Measurements from ENCODE around the gene ANXA6. TPM values are rescaled to one million over a fixed set of nuclear protein-coding genes. Genes with fewer than 3 reads are reported as not detected.

The ANXA6 gene
- total RNA-seq, 1 experiment from 2014 or later, result 98.7 TPM

DNA sequence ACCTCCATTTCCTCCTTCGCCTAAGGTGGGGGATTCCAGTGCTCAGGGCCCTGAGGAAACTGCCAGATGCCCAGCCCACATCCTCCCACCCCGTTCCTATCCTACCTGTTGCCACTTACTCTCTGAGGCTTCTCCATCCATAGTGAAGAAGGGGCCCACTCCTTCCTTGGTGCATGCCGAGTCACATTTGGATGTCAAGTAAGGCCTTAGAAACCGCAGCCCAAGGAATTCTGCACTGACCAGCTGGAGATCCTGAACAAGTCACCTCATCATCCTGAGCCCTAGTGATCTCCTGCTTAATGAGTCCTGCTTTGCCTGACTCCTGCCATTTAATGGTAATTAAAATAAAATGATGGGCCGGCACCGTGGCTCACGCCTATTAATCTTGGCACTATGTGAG lies 70.1 kb downstream of the ANXA6 start:
- Histone ChIP-seq H2AK5ac (ENCODE audit: insufficient read length, low read length) (no peak overlapping the region), H3K14ac (ENCODE audit: insufficient read depth, low read length) (no peak overlapping the region), H3K27ac (ENCODE audit: insufficient read length, low read depth, low read length) (no peak overlapping the region), H3K9ac (ENCODE audit: extremely low read depth, insufficient read length, low read length) (no peak overlapping the region), H2BK120ac (ENCODE audit: low read depth, low read length, poor library complexity, severe bottlenecking) (no peak overlapping the region), H4K8ac (replicated peaks; ENCODE audit: insufficient read length, low read depth, low read length) (no peak overlapping the region), H3K18ac (ENCODE audit: insufficient read length, low read depth, low read length) (no peak overlapping the region), H3K4ac (ENCODE audit: low read depth, low read length) (no peak overlapping the region), H3T11ph (ENCODE audit: low read length) (no peak overlapping the region), H3K4me1 (ENCODE audit: insufficient read depth, low read length) (no peaks in the 10 kb centered on the region), H3K79me1 (ENCODE audit: insufficient read depth, low read depth, low read length, poor library complexity, severe bottlenecking) (no peaks in the 10 kb centered on the region), H3K4me2 (ENCODE audit: insufficient read depth, insufficient read length, low read length) (no peak overlapping the region), H2AFZ (ENCODE audit: low read length) (no peak overlapping the region), H2BK20ac (ENCODE audit: low read depth, low read length, poor library complexity, severe bottlenecking) (no peak overlapping the region), H2BK5ac (ENCODE audit: insufficient read length, low read length) (no peak overlapping the region), H3K23me2 (ENCODE audit: insufficient read length, low read depth, low read length, poor library complexity, severe bottlenecking) (no peaks in the 10 kb centered on the region), H4K5ac (ENCODE audit: insufficient read length, low read depth, low read length) (no peak overlapping the region), H3K27me3 (ENCODE audit: insufficient read depth, low read length) (no peaks in the 10 kb centered on the region), H4K20me1 (ENCODE audit: control insufficient read depth, insufficient read depth, insufficient read length) (no peaks in the 10 kb centered on the region), H3K23ac (ENCODE audit: insufficient read length, low read depth, low read length) (no peak overlapping the region), H2BK12ac (ENCODE audit: insufficient read length, low read depth, low read length) (no peak overlapping the region), H3K79me2 (ENCODE audit: insufficient read depth, low read length) (no peaks in the 10 kb centered on the region), H3K56ac (ENCODE audit: insufficient read length, low read depth, low read length) (no peak overlapping the region), H3K9me3 (ENCODE audit: control insufficient read depth, low read depth, low read length) (no peaks in the 10 kb centered on the region), H4K91ac (ENCODE audit: insufficient read length, low read depth, low read length) (no peak overlapping the region), H2BK15ac (ENCODE audit: low read depth, low read length) (no peak overlapping the region)
- H3K4me3 Mint-ChIP-seq, result no peak overlapping the region
- TF ChIP-seq, protein P1, sequence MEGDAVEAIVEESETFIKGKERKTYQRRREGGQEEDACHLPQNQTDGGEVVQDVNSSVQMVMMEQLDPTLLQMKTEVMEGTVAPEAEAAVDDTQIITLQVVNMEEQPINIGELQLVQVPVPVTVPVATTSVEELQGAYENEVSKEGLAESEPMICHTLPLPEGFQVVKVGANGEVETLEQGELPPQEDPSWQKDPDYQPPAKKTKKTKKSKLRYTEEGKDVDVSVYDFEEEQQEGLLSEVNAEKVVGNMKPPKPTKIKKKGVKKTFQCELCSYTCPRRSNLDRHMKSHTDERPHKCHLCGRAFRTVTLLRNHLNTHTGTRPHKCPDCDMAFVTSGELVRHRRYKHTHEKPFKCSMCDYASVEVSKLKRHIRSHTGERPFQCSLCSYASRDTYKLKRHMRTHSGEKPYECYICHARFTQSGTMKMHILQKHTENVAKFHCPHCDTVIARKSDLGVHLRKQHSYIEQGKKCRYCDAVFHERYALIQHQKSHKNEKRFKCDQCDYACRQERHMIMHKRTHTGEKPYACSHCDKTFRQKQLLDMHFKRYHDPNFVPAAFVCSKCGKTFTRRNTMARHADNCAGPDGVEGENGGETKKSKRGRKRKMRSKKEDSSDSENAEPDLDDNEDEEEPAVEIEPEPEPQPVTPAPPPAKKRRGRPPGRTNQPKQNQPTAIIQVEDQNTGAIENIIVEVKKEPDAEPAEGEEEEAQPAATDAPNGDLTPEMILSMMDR (conservative IDR thresholded peaks at IDR 0.05), result no peak
- H3K9me3 Mint-ChIP-seq, result no peaks in the 10 kb centered on the region
- no CpG with 5 or more reads among the region's 7 CpGs for WGBS (ENCODE audit: extremely low coverage, insufficient read length, low lambda C conversion rate)
- no peak for DNase-seq
- no peak overlapping the region for H3K27ac Mint-ChIP-seq
- H3K4me1 Mint-ChIP-seq, result peaks cover 9 to 10% of the 10 kb centered on the region in 2 experiments; a peak in 3 of 4 replicates
- peaks cover 1% of the 10 kb centered on the region; the same call in 1 of the 2 replicates for H3K27me3 Mint-ChIP-seq (ENCODE audit: low read depth)
- H3K36me3 Mint-ChIP-seq (ENCODE audit: insufficient read depth in 1 of 3, low read depth in 3 of 3), result no peaks in the 10 kb centered on the region
